Measurements from ENCODE around the gene ACKR1. TPM values are rescaled to one million over a fixed set of nuclear protein-coding genes. Genes with fewer than 3 reads are reported as not detected.

Gene ACKR1
- total RNA-seq, 1 experiment from 2014 or later = not detected

GRCh38 chr1:159222075-159222865, 17.6 kb downstream of the ACKR1 start:
- no peak overlapping the region for H3K4me3 ChIP-seq
- peaks cover 4% of the 10 kb centered on the region; the same call in 1 of the 2 replicates for H3K27me3 ChIP-seq (replicated peaks)
- no peak for DNase-seq (ENCODE audit: low read depth in 1 of 2, low spot score in 2 of 2)
- H3K4me1 ChIP-seq (replicated peaks) = no peaks in the 10 kb centered on the region
- H3K9me3 ChIP-seq (replicated peaks) = no peaks in the 10 kb centered on the region
- H3K27ac ChIP-seq = no peak overlapping the region
- H3K36me3 ChIP-seq = no peaks in the 10 kb centered on the region

GRCh38 chr1:159223004-159223403, 18.3 kb downstream of the ACKR1 start:
- Histone ChIP-seq H3K27ac (no peak overlapping the region), H3K27me3 (replicated peaks) (peaks cover 4% of the 10 kb centered on the region; the same call in 1 of the 2 replicates), H3K36me3 (no peaks in the 10 kb centered on the region), H3K4me1 (replicated peaks) (no peaks in the 10 kb centered on the region), H3K4me3 (no peak overlapping the region), H3K9me3 (replicated peaks) (no peaks in the 10 kb centered on the region)
- no peak for DNase-seq (ENCODE audit: low read depth in 1 of 2, low spot score in 2 of 2)

GRCh38 chr1:159228554-159228953, 23.9 kb downstream of the ACKR1 start:
- no peak for DNase-seq (ENCODE audit: low read depth in 1 of 2, low spot score in 2 of 2)
- H3K36me3 ChIP-seq = no peaks in the 10 kb centered on the region
- peaks cover 4% of the 10 kb centered on the region; the same call in 1 of the 2 replicates for H3K27me3 ChIP-seq (replicated peaks)
- no peak overlapping the region for H3K27ac ChIP-seq
- no peaks in the 10 kb centered on the region for H3K4me1 ChIP-seq (replicated peaks)
- no peaks in the 10 kb centered on the region for H3K9me3 ChIP-seq (replicated peaks)
- no peak overlapping the region for H3K4me3 ChIP-seq

GRCh38 chr1:159229260-159229885, 24.7 kb downstream of the ACKR1 start:
- no peak for DNase-seq (ENCODE audit: low read depth in 1 of 2, low spot score in 2 of 2)
- Histone ChIP-seq H3K36me3 (no peaks in the 10 kb centered on the region), H3K27me3 (replicated peaks) (peaks cover 4% of the 10 kb centered on the region; the same call in 1 of the 2 replicates), H3K9me3 (replicated peaks) (no peaks in the 10 kb centered on the region), H3K4me1 (replicated peaks) (no peaks in the 10 kb centered on the region), H3K4me3 (no peak overlapping the region), H3K27ac (no peak overlapping the region)

- peaks cover 4% of the 10 kb centered on the region; the same call in 1 of the 2 replicates for H3K27me3 ChIP-seq (replicated peaks)
- H3K4me1 ChIP-seq (replicated peaks) = no peaks in the 10 kb centered on the region
- H3K36me3 ChIP-seq = no peaks in the 10 kb centered on the region
- no peak overlapping the region for H3K27ac ChIP-seq
- no peak overlapping the region for H3K4me3 ChIP-seq
- H3K9me3 ChIP-seq (replicated peaks) = no peaks in the 10 kb centered on the region
- no peak for DNase-seq (ENCODE audit: low read depth in 1 of 2, low spot score in 2 of 2)
Observed at GRCh38 chr1:159229896-159230295, 25.2 kb downstream of the ACKR1 start.

- no peaks in the 10 kb centered on the region for H3K4me1 ChIP-seq (replicated peaks)
- H3K27ac ChIP-seq = no peak overlapping the region
- no peak overlapping the region for H3K4me3 ChIP-seq
- no peak for DNase-seq (ENCODE audit: low read depth in 1 of 2, low spot score in 2 of 2)
- H3K9me3 ChIP-seq (replicated peaks) = no peaks in the 10 kb centered on the region
- H3K27me3 ChIP-seq (replicated peaks) = no peaks in the 10 kb centered on the region
- H3K36me3 ChIP-seq = no peaks in the 10 kb centered on the region
Observed at GRCh38 chr1:159239551-159240220, 35.0 kb downstream of the ACKR1 start.

GRCh38 chr1:159247266-159247665, 42.6 kb downstream of the ACKR1 start:
- Histone ChIP-seq H3K36me3 (no peaks in the 10 kb centered on the region), H3K27ac (no peak overlapping the region), H3K4me1 (replicated peaks) (no peaks in the 10 kb centered on the region), H3K4me3 (no peak overlapping the region), H3K27me3 (replicated peaks) (no peaks in the 10 kb centered on the region), H3K9me3 (replicated peaks) (no peaks in the 10 kb centered on the region)
- DNase-seq (ENCODE audit: low read depth in 1 of 2, low spot score in 2 of 2) = no peak

GRCh38 chr1:159248311-159248710, 43.6 kb downstream of the ACKR1 start:
- H3K27me3 ChIP-seq (replicated peaks) = no peaks in the 10 kb centered on the region
- no peak overlapping the region for H3K27ac ChIP-seq
- H3K4me3 ChIP-seq = no peak overlapping the region
- no peaks in the 10 kb centered on the region for H3K4me1 ChIP-seq (replicated peaks)
- no peaks in the 10 kb centered on the region for H3K9me3 ChIP-seq (replicated peaks)
- no peaks in the 10 kb centered on the region for H3K36me3 ChIP-seq
- DNase-seq (ENCODE audit: low read depth in 1 of 2, low spot score in 2 of 2) = no peak

GRCh38 chr1:159250638-159251216, 46.1 kb downstream of the ACKR1 start:
- DNase-seq (ENCODE audit: low read depth in 1 of 2, low spot score in 2 of 2) = no peak
- Histone ChIP-seq H3K36me3 (no peaks in the 10 kb centered on the region), H3K4me1 (replicated peaks) (no peaks in the 10 kb centered on the region), H3K27ac (no peak overlapping the region), H3K4me3 (no peak overlapping the region), H3K9me3 (replicated peaks) (no peaks in the 10 kb centered on the region), H3K27me3 (replicated peaks) (no peaks in the 10 kb centered on the region)

Other genes starting within 250 kb of the ACKR1 start
- 26.1 and 27.1 TPM in 2 replicates for gene IFI16, start 195.0 kb upstream of the ACKR1 start, total RNA-seq (2014; rRNA removed; shearing (Covaris generic))
- not detected in 2 replicates for gene AIM2, start 128.1 kb upstream of the ACKR1 start, total RNA-seq (2014; rRNA removed; shearing (Covaris generic))
- gene CADM3, start 33.3 kb upstream of the ACKR1 start, total RNA-seq (2014; rRNA removed; shearing (Covaris generic)) = not detected in 2 replicates
- gene FCER1A, start 97.5 kb downstream of the ACKR1 start, total RNA-seq (2014; rRNA removed; shearing (Covaris generic)) = not detected in 2 replicates
- gene OR10J4, start 227.3 kb downstream of the ACKR1 start, total RNA-seq (2014; rRNA removed; shearing (Covaris generic)) = not detected in 2 replicates
- gene OR10J1, start 234.8 kb downstream of the ACKR1 start, total RNA-seq (2014; rRNA removed; shearing (Covaris generic)) = not detected in 2 replicates

Data from SJSA1 (cell line).